Dedifferentiated amniotic fluid mesenchymal stem cell (primary cell): ENCODE measurements around the gene FUT7.
"Not testable (repeated sequence)": the region's sequence is repeated elsewhere in the genome, so short reads cannot be mapped to it uniquely, and the experiment has no call there.

ENCODE experiments used
- DNase-seq: peaks from one replicate; pipeline ENCODE4 v3.0.0-alpha.2; 2016; ENCODE audit errors: extremely low spot score

Gene FUT7

DNA sequence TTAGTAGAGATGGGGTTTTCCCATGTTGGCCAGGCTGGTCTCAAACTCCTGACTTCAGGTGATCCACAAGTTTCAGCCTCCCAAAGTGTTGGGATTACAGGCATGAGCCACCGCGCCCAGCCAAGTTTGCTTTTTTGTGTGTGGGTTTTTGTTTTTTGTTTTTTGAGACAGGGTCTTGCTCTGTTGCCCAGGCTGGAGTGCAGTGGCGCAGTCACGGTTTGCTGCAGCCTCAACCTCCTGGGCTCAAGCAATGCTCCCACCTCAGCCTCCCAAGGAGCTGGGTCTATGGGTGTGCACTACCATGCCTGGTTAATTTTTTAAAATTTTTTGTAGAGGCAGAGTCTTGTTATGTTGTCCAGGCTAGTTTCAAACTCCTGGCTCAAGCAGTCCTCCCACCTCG is 1.6 kb upstream of the FUT7 start:
- not testable (repeated sequence) for DNase-seq

DNA sequence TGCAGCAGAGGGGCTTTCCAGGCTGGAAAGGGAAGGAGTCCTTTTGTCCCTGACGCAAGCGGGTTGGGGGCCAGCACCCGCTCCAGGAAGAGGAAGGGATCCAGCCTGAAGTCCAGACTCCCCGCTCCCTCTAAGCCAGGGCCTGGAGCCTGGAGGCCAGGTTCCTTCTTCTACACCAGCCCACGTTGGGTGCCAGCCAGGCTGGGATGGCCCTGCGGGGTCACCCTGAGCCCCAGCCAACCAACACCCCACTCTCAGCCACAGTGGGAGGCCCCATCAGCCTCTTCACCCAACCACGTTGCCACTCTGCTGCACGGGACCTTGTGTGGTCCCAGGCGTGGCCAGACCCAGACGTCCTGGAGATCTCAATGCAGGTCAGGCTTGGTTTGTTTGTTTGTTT is 970 bp upstream of the FUT7 start:
- no peak for DNase-seq

DNA sequence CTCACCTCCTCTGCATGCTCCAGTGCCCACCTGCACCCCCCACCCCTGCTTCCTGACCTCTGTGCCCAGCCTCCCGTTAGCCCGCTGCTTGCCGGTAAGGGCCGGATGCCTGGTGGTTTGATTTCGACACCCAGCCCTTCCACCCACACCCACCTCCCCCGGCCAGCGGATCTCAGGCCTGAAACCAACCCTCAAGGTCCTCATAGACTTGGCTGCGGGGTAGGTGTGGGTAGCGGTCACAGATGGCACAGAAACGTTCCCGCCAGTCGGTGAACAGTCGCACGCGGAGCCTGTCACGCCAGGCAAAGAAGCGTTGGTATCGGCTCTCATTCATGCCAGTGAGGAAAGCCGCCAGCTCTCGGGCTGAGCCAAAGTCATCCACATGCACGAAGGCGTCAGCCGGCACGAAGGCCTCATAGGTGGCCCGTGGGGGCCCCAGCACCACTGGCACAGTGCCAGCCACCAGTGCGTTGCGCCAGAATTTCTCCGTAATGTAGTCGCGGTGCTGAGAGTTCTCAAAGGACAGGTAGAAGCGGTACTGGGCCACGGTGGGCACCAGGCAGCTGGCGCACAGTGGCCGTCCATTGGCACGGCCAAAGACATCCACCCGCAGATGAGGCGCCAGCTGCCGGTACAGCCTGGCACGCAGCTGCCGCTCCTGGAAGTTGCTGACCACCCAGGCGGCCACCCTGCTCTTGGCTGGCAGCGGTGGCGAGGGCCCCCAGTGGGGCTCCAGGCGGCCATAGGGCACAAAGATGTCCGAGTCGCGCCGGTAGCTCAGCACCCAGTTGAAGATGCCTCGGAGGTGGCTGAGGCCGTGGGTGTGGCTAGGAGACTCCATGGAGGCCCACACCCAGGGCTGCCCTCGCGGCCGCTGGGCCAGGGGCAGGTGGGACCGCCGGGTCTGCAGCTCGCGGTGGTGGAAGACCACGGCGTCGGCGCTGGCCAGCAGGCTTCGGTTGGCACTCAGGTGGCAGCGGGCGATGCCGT is 1.1 kb downstream of the FUT7 start:
- no peak for DNase-seq

DNA sequence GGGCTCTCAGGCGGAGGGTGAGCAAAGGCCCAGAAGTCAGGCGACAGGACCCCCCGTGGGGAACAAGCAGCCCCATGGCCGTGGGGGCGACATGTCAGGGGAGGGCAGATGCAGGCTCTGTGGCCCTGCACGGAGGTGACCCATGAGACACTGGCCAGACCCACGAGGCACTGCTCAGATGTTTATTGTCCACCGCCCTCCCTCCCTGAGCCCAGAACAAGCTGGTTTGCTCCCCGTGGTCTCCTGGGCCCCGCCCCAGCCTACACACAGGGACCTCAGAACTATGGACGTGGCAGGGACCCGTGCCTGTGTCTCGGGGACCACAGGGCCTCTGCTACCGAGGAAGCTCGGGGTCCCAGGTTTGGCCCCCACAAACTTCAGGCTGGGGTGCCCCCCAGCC is 1.9 kb downstream of the FUT7 start:
- no peak for DNase-seq

DNA sequence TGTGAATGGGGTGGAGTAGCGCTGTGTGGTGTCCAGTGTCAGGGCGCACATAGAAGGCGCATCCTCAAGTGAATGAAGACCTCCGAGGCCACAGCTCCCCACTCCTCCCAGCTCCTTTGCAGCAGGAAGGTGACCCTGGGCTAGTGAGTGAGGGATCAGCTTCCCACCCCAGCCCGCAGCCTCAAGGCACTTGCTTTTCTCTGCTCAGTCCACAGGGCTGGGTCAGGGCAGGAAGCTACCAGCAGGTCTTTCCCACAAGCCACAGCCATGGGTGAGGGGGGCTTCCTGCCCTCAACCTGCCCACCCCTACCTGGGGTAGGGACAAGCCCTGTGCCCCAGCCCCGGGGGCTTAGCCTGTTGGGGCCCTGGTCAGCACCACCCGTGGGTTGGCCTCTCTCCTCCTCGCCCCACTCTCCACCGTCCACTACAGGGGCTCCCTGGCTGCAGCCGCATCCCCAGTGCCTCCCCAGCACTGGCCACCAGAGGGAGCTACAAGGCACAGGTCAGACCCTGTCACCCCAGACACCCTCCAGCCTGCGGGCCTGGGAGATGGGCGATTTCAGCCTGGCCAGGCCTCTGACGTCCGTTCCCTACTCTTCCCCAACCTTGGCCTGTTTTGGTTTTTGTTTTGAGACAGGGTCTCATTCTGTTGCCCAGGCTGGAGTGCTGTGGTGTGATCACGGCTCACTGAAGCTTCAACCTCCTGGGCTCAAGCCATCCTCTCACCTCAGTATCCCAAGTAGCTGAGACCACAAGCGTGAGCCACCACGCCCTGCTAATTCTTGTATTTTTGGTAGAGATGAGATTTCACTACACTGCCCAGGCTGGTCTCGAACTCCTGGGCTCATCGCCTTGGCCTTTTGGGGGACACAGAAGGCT is 2.6 kb downstream of the FUT7 start:
- peak; percentile 40 for DNase-seq

DNA sequence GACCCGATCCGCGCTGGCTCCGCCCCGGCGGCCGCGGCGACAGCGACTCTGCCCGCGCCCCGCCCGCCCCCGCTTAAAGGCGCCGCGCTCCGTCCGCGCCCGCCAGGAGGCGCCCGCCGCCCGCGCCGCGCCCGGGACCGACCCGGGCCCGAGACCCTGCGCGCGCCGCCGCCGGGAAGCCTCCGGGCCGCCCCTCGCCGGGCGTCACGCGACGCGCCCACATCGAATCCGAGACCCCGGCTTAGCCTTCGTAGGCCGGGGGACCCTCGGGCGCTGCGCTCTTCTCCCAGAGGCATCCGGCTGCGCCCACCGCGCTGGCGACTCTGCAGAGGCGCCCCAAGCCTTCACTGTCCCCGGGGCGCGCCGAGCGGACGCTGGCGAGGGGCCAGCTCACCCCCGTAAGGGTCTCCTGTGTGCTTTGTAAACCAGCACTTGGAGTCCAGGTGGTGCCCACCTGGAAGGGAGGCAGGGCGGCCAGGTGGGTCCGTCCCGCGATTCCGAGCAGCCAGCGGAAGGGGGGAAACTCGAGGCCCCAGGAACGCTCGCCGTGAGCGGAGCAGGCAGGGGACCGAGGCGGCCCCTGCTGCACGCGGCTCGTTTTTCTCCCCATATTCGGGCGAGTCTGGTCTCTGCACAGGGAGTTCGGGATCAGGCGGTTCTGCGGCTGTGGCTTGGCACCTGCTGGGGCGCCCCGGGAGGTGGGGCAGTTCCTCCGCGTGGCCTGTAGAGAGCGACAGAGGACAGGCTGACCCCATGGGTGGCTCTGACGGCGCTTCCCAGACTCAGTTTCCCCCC is 3.4 kb downstream of the FUT7 start:
- DNase-seq, result peak; percentile 31

DNA sequence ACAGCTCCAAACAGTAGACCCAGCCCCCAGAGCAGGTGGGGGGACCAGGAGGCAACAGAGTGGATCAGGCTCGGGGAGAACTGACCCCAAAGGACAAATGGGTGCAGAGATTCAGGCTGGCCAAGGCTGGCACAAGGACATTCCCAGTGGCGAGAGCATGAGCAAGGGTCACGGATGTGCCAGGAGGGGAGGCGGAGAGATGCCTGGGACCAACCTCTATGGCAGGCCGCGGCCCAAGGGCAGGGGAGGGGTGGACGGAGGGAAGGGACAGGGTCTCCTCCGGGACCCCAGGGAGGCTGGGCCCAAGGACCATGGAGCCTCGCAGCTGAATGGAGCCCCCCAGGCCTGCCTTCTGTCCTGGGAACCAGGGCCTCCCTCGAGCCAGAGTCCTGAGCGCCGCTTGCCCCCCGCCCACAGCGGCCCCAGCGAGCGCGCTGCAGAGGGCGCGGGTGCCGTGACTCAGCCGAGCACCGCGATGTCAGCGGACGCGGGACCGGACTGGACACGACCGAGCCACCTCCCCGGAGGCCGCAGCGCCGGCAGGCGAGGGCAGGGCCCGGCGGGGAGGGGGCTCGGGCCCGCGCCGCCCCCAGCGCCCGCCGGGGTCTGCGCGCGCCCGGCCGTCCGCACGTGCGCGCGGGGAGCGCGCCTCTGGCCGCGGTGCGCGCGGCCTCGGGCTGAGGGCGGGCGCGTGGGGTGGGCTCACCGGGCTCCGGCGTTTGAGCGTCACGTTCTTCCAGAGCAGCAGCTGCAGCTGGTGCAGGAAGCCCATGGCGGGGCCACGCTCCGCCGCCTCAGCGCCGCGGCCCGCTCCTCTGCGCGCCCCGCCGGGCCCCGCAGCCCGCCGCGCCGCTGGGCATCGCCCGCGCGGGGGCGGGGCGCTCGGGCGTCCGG is 4.3 kb downstream of the FUT7 start, which contains the start of gene ABCA2:
TSS of gene ABCA2 (minus strand) at position 869 of the 894 bp plus-strand sequence. CDS start at position 772, 97 bp downstream.
- DNase-seq, result no peak

DNA sequence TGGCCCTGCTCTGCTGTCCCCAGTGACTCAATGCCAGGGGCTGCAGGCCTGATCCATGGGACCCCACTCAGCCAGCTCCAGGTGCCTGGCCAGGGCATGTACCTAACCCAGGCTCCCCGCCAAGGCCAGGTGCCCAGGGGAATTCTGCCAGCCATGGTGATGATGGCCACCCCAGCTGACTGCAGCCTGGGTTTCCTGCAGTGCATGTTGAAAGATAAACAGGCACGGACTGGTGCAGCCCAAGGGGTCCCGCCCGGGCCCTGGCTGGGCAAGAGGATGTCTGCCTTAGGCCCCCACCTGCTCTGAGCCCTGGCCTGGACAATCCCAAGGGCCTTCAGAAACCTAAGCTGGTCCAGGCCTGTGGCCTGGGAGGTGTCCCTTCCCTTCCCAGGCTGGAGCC is 5.1 kb downstream of the FUT7 start:
- no peak for DNase-seq

DNA sequence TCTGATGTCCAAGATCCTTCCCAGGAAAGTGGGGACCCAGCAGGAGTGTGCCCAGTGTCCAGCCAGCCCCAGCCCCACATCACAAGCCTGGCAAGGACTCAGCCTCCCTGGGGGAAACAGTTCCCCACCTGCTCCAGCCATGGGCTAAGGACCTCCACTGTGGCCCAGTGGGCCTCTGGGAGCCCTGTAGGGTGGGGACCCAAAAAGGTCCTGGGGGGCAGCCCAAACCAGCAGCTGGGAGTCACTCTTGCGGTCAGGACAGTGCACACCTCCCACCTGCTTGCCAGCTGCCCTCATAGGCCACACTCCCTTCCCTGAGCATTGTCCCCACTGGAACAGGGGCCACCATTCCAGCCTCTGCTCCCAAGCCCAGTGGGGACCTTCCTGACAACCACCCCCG is 5.5 kb downstream of the FUT7 start:
- DNase-seq, result no peak

DNA sequence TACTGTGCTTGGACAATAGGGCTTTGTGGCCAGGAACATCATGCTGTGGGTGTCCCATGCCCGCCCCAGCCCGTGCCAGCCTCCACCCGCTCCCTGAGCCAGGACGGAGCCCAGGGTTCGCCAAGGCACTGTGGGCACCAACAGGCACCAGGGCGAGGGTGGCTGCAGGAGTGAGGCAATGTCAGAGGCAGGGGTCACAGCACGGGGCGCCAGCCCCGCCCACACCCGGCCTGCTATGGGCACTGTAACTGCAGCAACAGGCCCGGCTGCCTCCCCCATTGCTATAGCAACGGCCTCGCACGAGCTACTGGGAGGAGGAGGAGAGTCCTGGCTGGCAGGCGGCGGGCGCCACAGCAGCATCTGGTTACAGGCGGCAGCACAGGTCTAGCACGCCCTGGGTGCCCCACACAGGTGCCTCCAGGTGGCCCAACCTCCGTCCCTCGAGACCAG is 6.3 kb downstream of the FUT7 start:
- no peak for DNase-seq

DNA sequence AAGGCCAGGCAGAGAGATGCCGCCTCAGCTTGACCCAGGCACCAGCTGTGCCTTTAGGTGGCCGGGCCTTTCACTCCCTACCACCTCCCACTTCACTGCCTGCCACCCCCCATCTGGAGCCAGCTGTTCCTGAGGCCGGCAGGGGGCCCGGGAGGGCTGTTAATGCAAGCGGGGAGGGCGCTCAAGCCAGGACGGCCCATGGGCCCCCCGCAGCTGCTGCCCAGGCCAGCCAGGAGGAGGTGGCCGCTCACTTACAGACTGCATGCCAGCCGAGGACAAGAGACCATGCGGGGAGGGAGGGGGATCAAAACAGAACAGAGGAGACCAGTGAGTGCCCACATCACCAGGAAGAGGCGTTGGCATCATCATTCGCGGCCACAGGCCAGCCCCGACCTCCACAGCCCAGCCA is 8.3 kb downstream of the FUT7 start:
- DNase-seq, result no peak

DNA sequence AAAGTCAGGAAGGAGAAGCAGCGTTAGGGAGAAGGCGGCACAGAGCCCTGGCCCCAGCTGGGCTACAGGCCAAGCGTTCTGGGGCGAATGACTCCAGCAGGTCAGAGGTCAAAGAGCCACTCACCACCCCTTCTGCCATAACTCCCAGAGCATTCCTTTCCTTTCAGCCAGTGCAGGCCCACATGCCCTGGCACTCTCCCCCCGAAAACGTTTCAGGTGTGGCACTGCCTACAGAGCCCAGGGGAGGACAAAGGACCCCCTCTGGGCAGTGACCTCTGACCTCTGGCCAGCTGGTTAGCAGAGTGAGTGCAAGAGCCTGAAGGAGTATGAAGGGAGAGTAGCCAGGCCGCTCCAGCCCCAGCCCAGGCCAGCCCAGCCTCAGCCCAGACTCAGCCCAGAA is 8.7 kb downstream of the FUT7 start:
- DNase-seq, result no peak

DNA sequence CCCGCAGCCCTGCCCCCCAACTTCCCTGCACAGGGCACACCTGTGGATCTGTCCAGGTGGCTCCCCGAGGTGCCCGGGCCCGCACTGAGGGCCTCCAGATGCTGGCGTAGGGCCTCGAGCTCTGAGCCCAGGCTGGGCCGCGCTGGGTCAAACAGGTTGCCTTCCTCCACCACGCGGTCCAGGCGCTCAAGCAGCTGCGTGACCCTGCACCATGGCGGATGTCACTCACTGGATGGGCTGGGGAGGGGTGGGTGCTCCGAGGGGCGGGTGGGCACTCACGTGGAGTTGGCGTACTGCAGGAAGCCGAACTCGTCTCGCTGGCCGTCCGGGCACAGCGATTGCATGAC is 9.3 kb downstream of the FUT7 start:
- no peak for DNase-seq

DNA sequence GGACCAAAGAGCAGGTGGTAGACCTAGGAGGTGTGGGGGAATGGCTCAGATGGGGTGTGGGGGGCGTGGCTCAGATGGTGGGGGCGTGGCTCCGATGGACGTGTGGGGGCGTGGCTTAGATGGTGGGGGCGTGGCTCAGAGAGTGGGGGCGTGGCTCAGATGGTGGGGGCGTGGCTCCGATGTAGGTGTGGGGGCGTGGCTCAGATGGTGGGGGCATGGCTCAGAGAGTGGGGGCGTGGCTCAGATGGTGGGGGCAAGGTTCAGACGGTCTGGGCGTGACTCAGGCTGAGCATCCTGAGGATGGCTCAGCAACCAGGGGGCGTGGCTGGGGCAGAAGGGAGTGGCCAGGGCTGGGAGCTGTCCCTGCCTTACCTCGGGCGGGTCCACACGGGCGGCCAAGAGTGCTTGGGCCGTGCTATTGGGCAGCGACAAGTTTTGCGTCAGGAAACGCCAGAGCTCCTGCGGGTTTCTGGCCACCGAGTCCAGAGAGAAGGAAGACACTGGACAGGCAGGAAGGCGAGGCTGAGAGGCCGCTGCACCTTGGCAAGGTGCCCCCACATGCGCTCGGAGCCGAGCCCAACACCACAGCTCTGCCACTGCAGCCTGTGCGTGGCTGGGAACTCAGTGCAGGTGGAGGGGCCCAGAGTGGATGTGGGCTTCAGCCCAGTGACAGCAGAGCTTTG is 9.8 kb downstream of the FUT7 start:
- DNase-seq, result no peak

DNA sequence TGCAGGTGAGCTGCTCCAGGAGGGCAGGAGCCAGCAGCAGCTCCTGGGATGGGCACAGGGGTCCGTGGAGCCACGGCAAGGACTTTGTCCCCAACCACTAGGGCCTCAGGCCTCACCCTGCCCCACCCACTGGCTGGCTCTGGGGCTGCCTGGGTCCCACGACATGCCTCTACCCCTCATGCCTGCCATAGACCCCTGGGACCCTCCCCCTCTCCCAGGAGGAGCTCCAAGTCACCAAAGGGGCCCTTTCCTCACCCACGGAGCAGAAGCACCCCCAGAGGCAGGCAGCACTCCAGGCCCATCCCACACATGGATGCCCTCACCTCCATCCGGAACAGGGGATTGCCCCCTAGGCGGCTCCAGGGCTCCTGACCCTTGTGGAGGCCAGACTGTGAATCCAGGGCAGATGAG is 10.3 kb downstream of the FUT7 start:
- DNase-seq, result no peak

DNA sequence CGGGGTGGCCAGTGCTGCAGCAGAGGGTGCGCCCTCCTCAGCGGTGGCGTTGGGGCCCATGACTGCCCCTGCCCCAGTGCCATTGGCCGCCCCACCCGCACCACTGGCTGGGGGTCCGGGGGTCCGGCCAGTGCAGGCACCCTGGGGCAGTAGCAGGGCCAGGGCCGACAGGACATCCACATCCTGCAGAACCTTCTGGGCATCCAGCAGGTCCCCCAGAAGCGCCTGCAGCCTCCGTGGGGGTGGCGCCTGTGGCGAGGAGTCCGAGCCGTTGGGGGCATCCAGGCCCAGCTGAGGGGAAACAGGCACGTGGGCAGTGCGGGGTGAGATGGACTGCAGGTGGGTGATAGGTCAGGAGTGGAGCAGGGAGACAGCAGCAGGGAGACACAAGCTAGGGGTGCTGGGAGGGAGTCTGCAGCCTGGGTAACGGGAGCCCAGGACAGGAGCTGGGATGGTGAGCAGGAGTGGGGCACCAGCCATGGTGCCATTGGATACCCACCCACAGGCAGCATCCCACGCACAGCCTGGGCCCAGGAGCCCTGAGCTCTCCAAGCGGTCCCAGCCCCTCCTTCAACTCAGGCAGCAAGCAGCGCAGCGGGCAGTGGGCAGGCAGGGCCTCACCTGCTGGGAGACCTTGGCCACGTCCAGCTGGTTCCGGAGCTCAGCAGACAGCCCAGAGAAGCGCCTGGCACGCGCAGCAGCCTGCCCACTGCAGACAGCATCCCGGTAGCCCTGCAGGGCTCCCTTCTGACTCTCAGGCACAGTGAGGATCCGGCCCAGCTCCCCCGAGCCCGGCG is 10.9 kb downstream of the FUT7 start:
- no peak for DNase-seq

DNA sequence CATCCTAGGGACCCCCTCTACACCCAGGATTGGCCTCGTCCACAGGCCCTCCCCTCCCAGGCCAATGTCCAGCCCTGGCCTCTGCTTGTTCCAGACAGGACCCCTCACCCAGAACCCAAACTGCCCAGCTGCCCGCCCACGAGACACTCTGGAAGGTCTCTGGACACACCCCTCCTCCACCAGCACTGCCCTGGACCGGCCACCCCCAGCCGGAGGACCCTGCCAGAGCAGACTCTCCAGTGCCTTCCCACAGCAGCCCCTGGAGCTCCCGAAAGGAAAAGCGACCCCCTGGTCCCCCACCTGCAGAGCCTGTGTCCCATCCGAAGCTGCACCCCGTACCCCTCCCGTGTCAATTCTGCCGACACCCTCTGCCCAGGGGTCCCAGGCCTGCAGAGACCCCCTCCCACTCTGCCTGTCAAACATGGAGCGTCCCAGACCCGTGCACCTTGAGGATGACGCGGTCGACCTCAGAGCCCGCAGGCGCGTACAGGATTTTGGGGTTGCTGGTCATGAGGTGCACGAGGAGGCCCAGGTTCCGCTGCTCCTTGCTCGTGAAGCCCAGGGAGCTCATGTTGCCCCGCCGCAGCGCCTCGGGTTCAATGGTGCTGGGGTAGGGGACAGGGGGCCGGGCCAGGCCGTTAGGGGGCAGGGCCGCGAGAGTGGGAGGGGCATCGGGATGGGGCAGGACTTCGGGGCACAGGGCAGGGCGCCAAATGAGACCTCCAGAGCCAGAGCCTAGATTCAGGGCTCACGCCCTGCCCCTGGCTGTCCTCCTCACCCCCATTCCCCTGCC is 11.8 kb downstream of the FUT7 start:
- DNase-seq, result no peak

DNA sequence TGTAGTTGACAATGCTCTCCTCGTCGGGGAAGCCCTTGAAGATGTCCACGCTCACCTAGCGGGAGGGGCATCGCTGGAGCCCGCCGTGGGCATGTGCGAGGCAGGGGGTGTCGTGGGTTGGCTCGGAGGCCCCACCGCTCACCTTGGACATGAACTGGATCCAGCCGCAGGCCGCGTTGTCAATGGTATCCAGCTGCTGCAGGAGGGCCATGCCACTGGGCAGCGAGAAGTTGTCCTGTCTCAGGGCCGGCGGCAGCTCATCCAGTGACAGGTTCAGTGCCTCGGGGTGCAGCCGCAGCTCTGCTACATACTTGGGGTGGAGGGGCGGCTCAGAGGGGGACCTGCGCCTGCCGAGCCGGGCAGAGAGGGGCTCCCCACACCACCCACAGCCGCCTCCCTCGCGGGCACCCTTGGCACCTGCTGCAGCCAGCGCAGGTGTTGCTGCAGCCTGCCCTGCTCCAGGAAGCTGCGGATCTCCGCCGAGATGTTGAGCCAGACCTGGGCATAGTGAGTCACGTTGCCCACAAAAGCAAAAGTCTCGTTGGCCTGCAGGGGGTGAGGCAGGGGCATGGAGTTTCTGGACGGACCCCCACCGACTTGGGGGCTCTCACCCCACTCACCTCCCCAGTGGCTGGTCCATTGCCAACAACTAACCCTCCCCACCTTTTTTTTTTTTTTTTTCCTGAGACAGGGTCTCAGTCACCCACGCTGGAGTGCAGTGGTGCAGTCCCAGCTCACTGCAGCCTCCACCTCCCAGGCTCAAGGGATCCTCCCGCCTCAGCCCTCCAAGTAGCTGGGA is 12.9 kb downstream of the FUT7 start:
- no peak for DNase-seq
